Renal cortex interstitium (tissue), 11 donors: ENCODE measurements around the gene ECSCR. TPM values are rescaled to one million over a fixed set of nuclear protein-coding genes. Genes with fewer than 3 reads are reported as not detected.

Experiments used
- DNase-seq, 11 donors: peaks; one replicate each; pipeline ENCODE4 v3.0.0-alpha.2; 2013; ENCODE audit warnings: low read depth in 9 of 11, low spot score in 4 of 11; ENCODE audit errors: extremely low read depth in 1 of 11
- polyA plus RNA-seq, 3 donors: library from polyadenylated mRNA; unstranded; fragments of 120-200 nt; gene quantifications; one replicate each; pipeline ENCODE4 v1.2.1, GENCODE V29; 2013; ENCODE audit not compliant: insufficient read length in 3 of 3

ECSCR gene
- polyA plus RNA-seq, 3 donors = 21.0 to 25.8 (median 24.4) TPM

DNA sequence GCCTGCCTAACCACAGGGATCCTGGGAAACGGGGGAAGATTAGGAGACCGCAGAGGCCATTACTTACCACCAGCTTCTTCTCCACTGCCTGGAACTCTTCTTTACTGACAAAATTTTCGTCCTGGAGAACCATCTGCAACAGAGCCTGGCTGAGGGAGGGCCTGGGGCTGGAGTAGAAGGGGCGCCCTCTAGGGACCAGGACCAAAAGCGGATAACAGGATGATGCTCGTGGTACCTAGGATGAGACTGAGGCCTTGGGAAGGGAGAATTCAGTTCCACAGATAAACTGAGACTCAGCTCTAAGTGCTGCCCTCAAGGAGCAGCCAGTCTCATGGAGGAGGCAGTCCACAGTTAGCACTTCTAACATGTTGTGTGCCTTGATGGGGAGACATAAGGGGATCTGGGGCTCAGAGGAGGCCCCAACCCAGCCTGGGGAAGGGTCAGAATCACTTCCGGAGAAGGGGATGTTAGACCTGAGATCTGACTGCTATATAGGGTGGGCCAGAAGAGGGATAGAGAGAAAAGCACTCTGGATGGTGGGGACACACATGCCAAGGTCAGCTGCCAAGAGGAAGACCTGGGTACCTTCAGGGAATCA lies 59.9 kb downstream of the ECSCR start:
- no peak for DNase-seq

DNA sequence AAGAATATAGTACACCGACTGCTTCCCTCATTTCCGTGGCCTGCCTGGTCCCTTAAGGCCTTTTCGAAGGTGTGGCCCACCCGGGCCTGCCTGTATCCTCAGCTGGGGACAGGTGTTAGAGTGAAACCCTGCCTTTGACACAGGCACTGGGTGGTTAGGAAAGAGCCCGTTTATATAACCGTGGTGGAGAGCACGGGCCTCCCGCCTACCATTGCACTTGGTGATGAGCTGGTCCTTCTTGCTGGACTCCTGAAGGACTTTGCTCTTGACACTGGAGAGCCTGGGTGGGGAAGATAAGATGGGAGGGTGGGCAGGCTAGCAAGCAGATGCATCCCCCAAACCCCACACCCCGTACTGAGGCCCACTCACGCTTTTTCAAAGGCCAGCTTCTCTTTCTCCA lies 61.0 kb downstream of the ECSCR start:
- DNase-seq = no peak

DNA sequence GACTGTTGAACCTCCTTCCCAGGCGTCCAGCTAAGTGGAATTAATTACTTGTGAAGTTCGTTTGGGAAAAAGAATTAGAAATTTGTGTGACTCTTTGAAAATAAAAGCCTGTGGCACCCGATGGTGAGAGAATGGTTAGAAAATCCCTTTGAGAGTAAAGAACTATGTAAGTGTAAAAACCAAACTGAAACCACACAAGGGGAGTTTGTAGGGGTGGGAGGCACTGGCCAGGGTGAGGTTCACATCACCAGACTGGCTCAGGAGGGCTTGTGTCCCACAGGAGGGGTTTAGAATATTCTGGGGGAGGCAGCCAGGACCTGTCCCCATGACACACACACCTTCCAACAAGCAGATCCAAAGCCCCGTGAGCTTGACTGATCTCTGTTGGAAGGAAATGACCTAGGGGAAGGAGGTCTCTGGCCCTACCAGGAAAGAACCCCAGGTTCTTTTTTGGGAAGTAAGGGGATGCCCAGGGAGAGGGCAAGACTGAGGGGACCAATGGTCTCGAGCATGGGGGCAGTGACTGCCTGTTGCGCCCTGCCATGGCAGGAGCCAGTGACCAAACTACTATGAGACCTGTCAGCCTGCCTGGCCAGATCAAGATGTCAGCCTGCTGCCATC lies 62.9 kb downstream of the ECSCR start:
- no peak for DNase-seq

Other genes starting within 250 kb of the ECSCR start
- 100 to 1,000 TPM; 621 to 736 (median 661) TPM for gene MATR3, start 169.0 kb downstream of the ECSCR start, polyA plus RNA-seq
- 100 to 1,000 TPM; 164 to 199 (median 175) TPM for gene PAIP2, start 120.9 kb downstream of the ECSCR start, polyA plus RNA-seq
- gene SLC23A1, start 79.4 kb downstream of the ECSCR start, polyA plus RNA-seq = 10 to 100 TPM; 11.8 to 21.7 (median 14.2) TPM
- 1 to 10 TPM in 1 of 3 donors, under 1 TPM in 2; 0.67 to 1.1 (median 0.83) TPM for gene MZB1, start 72.8 kb downstream of the ECSCR start, polyA plus RNA-seq
- 1 to 10 TPM; 2.4 to 4.3 (median 3.4) TPM for gene PROB1, start 67.6 kb downstream of the ECSCR start, polyA plus RNA-seq
- gene SPATA24, start 58.7 kb downstream of the ECSCR start, polyA plus RNA-seq = 10 to 100 TPM; 10.9 to 14.9 (median 11.5) TPM
- gene DNAJC18, start 23.2 kb downstream of the ECSCR start, polyA plus RNA-seq = 10 to 100 TPM; 23.8 to 24.9 (median 24.2) TPM
- under 1 TPM in 1 of 3 donors, not detected in 2; 0.06 TPM for gene SMIM33, start 8.3 kb upstream of the ECSCR start, polyA plus RNA-seq
- 10 to 100 TPM; 24.7 to 37.7 (median 36.8) TPM for gene STING1, start 20.0 kb upstream of the ECSCR start, polyA plus RNA-seq
- 100 to 1,000 TPM; 137 to 186 (median 165) TPM for gene UBE2D2, start 98.6 kb upstream of the ECSCR start, polyA plus RNA-seq
- gene CXXC5, start 185.6 kb upstream of the ECSCR start, polyA plus RNA-seq = 100 to 1,000 TPM; 201 to 226 (median 217) TPM